Lung (tissue), 12 donors: ENCODE data around the gene PTTG1IP2. TPM values are rescaled to one million over a fixed set of nuclear protein-coding genes. Genes with fewer than 3 reads are reported as not detected.

Experiments used
- ATAC-seq: fragments of 200-7000 bp; cut with Tn5 transposase; one replicate; pipeline ENCODE4 v1.9.1; 2020; ENCODE audit warnings: moderate number of reproducible peaks; ENCODE audit not compliant: insufficient read depth, low FRiP score
- DNase-seq, 3 donors: peaks; one replicate each; pipeline ENCODE4 v3.0.0-alpha.2; 2013 to 2017
- H3K27ac ChIP-seq, 2 donors: one replicate each; pipeline ENCODE4 v1.5.1; 2013; ENCODE audit warnings: mild to moderate bottlenecking in 2 of 2, moderate library complexity in 2 of 2, control low read depth in 1 of 2, inconsistent platforms in 1 of 2, low read depth in 1 of 2, low read length in 1 of 2
- H3K27me3 ChIP-seq, 3 donors: one replicate each; pipeline ENCODE4 v1.5.1; 2013; ENCODE audit warnings: low read length in 2 of 3; ENCODE audit not compliant: control insufficient read depth in 3 of 3, insufficient read depth in 3 of 3
- H3K36me3 ChIP-seq, 4 donors: one replicate each; pipeline ENCODE4 v1.5.1; 2013; ENCODE audit warnings: low read length in 4 of 4, mild to moderate bottlenecking in 1 of 4, moderate library complexity in 1 of 4; ENCODE audit not compliant: control insufficient read depth in 4 of 4, insufficient read depth in 4 of 4
- H3K4me1 ChIP-seq, 5 donors: one replicate each; pipeline ENCODE4 v1.5.1; 2013; ENCODE audit warnings: low read length in 5 of 5, mild to moderate bottlenecking in 2 of 5, moderate library complexity in 1 of 5; ENCODE audit not compliant: control insufficient read depth in 5 of 5, insufficient read depth in 5 of 5
- H3K4me3 ChIP-seq: one replicate; pipeline ENCODE4 v1.5.1; 2013; ENCODE audit warnings: mild to moderate bottlenecking, control low read depth, moderate library complexity
- H3K9ac ChIP-seq, 2 donors: one replicate each; pipeline ENCODE4 v1.5.1; 2013; ENCODE audit warnings: low read length in 2 of 2, control low read depth in 1 of 2; ENCODE audit not compliant: insufficient read depth in 1 of 2
- H3K9me3 ChIP-seq, 4 donors: one replicate each; pipeline ENCODE4 v1.5.1; 2013; ENCODE audit warnings: low read length in 3 of 4, mild to moderate bottlenecking in 1 of 4, moderate library complexity in 1 of 4; ENCODE audit not compliant: control insufficient read depth in 4 of 4, insufficient read depth in 3 of 4
- CTCF ChIP-seq: IDR thresholded peaks from 2 replicates; pipeline ENCODE4 v1.5.1; 2012; ENCODE audit warnings: mild to moderate bottlenecking; ENCODE audit errors: control extremely low read depth, extremely low read depth
- WGBS, 2 donors: extraction: QIAGEN DNeasy Blood & Tissue Kit; methylation state at CpG; one replicate each; pipeline ENCODE4 v1.1.7; 2013; 5-methylcytosine and 5-hydroxymethylcytosine counted together
- polyA plus RNA-seq, 2 donors: library from polyadenylated mRNA; stranded (reverse); fragments of 200-250 nt; gene quantifications; one replicate each; pipeline ENCODE4 v1.2.1, GENCODE V29; 2013
- total RNA-seq, 2 donors: library from RNA; depleted of rRNA in 1 of 2; stranded (reverse); fragments of >200 nt in 1 of 2; gene quantifications; one replicate each; pipeline ENCODE4 v1.2.1, GENCODE V29; 2014 to 2021
- donor health status: control.
- donor health status: control.
- donor health status: Bipolar disorder and iron deficiency.
- donor health status: healthy.
- donor health status: DM: yes; HTN: yes; CAD: no.

PTTG1IP2 gene
- total and polyA plus RNA-seq, 4 donors: 0.89 TPM; not detected in 3

GRCh38 chr7:90483251-90483650, 13.8 kb downstream of the PTTG1IP2 start:
- no peak overlapping the region for H3K27ac ChIP-seq
- H3K27me3 ChIP-seq: no peaks in the 10 kb centered on the region
- H3K36me3 ChIP-seq: no peaks in the 10 kb centered on the region
- TF ChIP-seq CTCF: no peak
- H3K4me1 ChIP-seq: no peaks in the 10 kb centered on the region
- H3K9ac ChIP-seq: no peak overlapping the region
- ATAC-seq (no peak), DNase-seq (no peak)
- H3K4me3 ChIP-seq: no peak overlapping the region
- 92 to 98% methylated on average over 1 of the region's 1 CpG for WGBS, 2 donors
- H3K9me3 ChIP-seq: no peaks in the 10 kb centered on the region

- H3K9me3 ChIP-seq: no peaks in the 10 kb centered on the region
- H3K4me3 ChIP-seq: no peak overlapping the region
- H3K27ac ChIP-seq: no peak overlapping the region
- DNase-seq: no peak
- H3K4me1 ChIP-seq: no peaks in the 10 kb centered on the region
- TF ChIP-seq CTCF: no peak
- H3K27me3 ChIP-seq: no peaks in the 10 kb centered on the region
- H3K9ac ChIP-seq: no peak overlapping the region
- no peak for ATAC-seq
- no peaks in the 10 kb centered on the region for H3K36me3 ChIP-seq
These were observed 15.3 kb downstream of the PTTG1IP2 start for GRCh38 chr7:90484706-90485105.

- H3K9ac ChIP-seq: no peak overlapping the region
- no peak for ATAC-seq
- no peaks in the 10 kb centered on the region for H3K36me3 ChIP-seq
- no peaks in the 10 kb centered on the region for H3K27me3 ChIP-seq
- TF ChIP-seq CTCF: no peak
- H3K4me1 ChIP-seq: no peaks in the 10 kb centered on the region
- H3K4me3 ChIP-seq: no peak overlapping the region
- WGBS, 2 donors: 77 to 81% methylated on average over 6 of the region's 6 CpGs
- no peaks in the 10 kb centered on the region for H3K9me3 ChIP-seq
- no peak for DNase-seq
- no peak overlapping the region for H3K27ac ChIP-seq
These were observed 16.4 kb downstream of the PTTG1IP2 start for GRCh38 chr7:90485734-90486316.

- no peaks in the 10 kb centered on the region for H3K27me3 ChIP-seq
- 80 to 87% methylated on average over 2 of the region's 2 CpGs for WGBS, 2 donors
- no peaks in the 10 kb centered on the region for H3K36me3 ChIP-seq
- no peak overlapping the region for H3K9ac ChIP-seq
- H3K4me3 ChIP-seq: no peak overlapping the region
- H3K4me1 ChIP-seq: no peaks in the 10 kb centered on the region
- TF ChIP-seq CTCF: no peak
- ATAC-seq (no peak), DNase-seq (no peak)
- H3K27ac ChIP-seq: no peak overlapping the region
- no peaks in the 10 kb centered on the region for H3K9me3 ChIP-seq
These were observed 18.4 kb downstream of the PTTG1IP2 start for GRCh38 chr7:90487808-90488207.
